ENCODE measurements around the gene C19orf67.
A peak's percentile ranks its signal among the peaks of the same experiment; 100 is the strongest.

The C19orf67 gene

DNA sequence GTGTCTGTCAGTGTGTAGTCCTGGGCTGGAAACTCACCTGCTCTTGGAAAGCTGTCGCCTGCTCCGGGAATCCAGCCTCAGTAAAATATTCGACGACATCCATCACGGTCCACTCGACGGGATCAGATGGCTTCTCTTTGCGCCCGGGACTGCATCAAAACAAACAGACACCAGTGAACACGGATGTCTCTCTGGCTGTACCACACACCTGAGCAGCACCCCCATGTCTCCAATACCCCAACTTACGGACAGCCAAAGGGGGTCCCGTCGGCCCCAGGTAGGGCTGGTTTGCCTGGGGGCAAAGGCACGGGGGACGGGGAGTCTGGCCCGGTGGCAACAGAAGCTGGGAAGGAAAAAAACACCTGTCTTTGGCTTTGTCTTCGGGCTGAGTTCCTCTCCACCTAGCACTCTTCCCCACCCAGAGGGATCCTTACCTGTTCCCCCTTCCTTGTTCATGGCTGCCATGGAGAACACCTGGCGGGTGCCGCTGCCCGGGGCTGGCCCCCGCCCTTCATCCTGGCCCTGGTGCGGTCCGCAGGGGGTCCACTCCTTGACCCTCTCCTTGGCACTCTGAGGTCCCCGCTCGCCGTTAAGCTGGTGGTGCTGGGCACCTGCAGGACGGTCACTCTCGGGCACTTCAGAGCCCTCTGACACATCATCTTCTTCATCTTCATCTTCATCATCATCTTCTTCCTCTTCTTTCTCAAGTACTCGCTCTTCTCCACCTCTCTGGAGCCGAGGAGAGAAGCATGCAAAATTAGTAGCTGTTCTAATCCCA, 3.2 kb upstream of the C19orf67 start:
- no peak for DNase-seq

DNA sequence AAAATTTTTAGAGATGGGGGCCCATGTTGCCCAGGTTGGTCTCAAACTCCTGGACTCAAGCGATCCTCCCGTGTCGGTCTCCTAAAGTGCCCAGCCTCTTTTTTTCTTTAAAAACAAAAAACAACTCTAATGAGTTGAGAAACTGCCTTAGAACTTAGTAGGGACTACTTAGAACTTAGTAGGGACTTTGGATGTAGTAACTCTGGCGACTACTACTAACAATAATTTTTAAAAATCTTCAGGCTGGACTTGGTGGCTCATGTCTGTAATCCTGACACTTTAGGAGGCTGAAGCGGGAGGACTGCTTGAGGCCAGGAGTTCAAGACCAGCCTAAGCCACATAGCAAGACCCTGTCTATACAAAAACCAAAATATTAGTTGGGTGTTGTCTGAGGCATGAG, 515 bp upstream of the C19orf67 start:
- DNase-seq, result no peak

DNA sequence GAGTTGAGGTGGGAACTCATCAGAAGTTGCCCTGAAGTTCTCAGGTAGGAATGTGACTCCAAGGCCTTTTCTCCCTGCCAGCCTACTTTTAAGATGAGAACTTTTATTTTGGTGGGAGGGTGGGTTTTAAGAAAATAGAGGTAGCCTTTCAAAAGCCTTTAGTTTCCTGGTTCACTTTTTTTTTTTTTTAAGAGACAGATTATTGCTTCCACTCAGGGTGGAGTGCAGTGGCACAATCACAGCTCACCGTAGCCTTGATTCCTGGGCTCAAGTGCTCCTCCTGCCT, 3.0 kb downstream of the C19orf67 start:
- DNase-seq, result no peak

DNA sequence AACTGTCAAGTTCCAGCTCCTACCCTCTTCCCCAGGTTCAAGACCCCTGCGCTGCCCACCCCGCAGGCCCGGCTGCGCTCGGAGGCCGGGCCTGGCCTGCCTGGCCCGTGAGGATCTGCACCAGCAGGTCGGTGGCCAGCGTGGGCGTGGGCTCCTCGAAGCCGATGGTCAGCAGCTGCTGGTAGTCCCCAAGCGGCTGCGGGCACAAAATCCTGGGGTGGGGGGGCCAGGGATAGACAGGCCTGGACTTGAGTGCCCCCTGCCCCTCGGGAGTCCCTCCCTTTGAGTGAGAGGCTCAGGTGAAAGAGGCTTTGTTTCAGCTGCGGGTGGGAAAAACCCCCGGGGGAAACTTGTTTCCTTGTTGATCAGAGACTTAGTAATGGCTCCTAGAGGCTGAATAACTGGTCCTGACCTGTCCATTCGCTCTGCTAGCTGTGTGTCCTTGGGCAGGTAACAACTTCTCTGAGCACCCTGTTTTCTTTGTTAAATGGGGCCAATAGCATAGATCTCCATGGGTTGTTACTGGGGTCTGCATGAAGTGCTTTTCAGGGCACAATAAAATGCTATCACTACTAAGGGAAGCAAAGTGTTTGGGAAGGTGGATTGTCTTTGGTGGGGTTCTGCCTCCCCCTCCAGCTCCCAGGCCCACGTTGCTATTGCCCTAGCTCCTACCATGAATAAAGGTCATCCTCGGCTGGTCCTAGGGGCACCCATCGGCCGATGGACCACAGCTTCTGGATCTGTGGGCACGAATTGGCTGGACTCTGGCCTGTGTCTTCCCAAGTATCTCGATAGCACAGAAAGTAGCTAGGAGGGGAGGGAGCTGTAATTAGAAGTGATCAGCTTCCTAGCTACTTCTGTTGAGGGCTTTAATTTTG, 3.5 kb downstream of the C19orf67 start:
- DNase-seq, result peak in 14 of 58 donors; percentile 22 to 65 (median 55)

DNA sequence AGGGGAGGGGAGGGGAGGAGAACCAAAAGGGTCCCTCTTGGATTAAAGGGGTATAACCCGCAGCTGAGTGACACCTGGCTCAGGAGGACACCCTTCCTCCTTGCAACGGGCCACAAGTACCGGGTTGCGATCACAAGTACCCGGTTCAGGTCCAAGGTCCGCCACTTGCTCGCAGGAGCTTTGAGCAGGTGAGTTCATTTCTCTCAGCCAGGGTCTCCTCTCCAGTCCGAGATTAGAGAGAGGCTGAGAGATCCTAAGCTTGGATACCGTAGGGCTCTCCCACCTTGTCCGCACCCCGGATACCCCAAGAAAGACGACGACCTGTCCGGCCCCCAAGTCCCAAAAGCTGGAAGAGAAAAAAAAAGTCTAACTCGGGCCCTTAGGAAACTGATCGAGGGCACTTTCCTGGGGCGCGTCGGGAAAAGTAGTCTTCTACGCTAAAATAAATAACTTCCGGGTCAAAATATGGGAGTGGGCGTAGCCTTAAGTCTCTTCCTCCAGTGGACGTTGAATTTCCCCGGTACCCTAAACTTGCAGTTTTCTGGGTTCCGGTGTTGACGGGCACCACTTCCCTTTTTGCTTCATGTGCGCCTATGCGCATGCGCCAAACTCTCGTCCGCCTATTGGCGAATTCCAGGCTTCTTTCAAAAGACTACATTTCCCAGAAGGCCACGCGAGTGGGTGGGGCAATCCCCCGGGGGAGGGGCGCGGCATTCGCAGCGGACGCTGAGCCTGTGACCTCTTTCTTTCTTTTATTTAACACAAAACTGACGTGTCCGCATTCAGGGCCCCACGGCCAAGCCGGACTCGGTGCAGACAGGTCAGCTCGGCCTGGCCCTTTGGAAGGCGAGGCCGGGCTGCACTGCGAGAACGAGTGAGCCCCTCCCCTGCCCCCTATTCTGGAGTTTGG, 4.4 kb downstream of the C19orf67 start:
- DNase-seq, result peak; percentile 82 to 100 (median 97)

DNA sequence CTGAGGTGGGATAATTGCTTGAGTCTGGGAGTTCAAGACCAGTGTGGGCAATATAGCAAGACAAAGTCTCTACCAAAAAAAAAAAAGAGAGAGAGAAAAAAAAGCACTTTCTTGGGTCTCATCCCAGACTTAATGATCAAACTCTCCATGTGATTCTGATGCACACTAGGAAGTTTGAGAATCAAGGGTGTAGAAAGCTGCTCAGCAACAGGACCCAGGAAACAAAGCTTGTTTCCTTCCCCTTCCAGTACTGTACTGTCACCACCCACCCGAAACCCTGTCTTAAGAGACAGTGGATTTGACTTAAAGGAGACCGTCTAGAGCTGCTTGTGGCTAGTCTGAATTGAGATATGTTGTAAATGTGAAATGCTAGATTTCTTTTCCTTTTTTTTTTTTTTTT, 7.2 kb downstream of the C19orf67 start:
- DNase-seq, result peak in 1 of 58 donors; percentile 4

DNA sequence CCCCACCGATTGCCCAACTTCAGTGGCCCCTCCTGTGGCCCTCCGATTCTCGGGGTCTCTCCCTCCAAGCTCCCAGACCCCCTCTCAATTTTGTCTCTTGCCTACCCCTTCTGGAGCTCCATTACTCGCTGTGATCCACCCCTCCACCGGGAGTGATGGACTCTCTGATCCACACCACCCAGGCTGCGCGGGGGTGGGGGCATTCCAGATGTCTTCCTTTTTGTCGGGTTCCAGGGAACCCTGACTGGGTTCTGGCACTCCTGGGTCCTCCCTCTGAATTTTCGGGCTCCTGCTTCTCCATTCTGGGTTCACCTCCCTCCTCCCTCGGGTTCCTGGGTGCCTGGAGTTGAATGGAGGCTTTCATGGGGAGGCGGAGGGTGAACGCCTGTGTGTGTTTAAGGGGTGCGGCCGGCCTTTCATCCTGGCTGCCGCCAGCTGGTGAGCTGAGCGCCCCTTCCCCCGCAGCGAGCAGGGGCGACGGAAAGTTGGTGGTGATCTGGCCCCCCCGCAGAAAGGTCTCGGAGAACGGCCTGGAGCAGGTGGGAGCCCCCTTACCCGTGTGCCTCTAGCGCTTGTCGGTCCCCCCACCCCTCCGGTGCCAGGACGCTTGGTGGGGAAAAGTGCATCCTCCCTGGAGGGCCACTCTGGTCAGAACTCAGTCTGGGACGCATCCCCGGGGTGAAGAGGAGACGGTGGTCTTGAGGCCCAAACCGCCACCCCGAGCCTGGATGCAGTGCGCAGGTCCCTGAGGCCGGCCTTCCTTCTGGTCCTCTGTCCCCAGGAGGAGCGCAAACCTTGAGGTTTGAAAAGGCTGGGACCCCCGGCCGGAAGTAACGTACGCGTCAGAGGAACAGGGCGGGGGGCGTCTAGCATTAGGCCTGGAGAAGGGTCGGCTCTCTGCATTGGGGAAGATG, 11.4 kb downstream of the C19orf67 start:
- DNase-seq, result peak in 32 of 58 donors; percentile 10 to 73 (median 54)

DNA sequence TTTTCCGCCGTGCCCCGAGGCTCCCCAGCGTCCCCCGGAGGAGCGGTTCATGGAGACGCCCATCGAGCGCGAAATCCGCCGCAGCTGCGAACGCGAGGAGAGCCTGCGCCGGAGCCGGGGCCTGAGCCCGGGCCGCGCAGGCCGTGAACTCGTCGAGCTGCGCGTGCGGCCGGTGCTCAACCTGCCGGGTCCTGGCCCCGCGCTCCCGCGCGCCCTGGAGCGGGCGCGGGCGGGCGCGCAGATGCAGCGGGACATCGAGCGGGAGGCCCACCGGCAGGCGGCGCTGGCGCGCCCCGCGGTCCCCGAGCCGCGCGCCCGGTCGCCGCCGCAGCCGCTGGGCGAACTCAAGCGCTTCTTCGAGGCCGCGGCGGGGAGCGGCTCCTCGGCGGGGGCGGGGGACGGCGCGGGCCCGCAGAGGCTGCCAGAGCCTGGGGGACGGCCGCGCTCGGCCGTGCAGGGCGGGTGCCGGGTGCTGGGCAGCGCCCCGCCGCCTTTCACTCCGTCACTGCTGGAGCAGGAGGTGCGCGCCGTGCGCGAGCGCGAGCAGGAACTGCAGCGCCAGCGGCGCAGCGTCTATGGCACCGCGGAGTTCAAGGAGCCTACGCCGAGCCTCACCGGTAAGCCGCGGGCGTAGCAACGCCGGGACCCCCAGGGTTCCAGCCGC, 12.2 kb downstream of the C19orf67 start:
- DNase-seq, result peak in 54 of 58 donors; percentile 17 to 82 (median 67)

DNA sequence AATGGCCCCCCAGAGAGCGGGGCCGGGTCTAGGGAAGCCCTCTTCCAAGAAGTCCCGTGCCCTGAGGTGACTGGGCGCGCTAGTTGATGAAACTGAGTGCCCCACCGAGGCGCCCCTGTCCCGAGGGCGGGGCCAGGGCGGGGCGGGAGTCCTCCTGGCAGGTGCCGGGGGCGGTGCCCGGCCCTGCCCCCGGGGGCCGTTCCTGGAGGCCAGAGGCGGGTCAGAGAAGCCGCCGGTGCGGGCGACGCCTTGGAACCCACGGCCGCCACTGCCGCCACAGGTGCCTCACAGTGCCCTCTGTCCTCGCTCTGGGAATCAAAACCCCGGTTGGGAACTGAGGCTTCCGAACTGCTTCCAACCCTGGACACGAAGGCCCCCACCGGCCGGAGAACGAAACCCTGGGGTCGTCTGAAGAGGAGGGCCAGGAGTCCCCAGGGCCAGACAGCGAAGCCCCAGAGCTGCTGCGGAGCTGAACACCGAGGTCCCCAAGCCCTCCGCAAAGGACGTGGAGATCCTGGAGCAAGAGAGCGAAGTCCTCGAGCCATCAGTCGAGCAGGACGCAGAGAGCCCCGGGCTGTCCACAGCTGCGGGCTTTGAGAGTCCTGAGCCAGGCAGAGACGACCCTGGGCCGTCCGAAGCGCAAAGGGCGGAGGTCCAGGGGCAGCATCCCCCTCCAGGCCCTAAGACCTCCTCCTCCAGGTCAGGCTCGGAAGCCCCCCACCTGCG, 12.9 kb downstream of the C19orf67 start, which contains the start of gene MISP3:
MISP3 (plus strand) TSS at position 252 of the 726 bp plus-strand sequence. CDS start 524 bp downstream, outside the sequence.
- peak in 20 of 58 donors; percentile 12 to 66 (median 47) for DNase-seq

DNA sequence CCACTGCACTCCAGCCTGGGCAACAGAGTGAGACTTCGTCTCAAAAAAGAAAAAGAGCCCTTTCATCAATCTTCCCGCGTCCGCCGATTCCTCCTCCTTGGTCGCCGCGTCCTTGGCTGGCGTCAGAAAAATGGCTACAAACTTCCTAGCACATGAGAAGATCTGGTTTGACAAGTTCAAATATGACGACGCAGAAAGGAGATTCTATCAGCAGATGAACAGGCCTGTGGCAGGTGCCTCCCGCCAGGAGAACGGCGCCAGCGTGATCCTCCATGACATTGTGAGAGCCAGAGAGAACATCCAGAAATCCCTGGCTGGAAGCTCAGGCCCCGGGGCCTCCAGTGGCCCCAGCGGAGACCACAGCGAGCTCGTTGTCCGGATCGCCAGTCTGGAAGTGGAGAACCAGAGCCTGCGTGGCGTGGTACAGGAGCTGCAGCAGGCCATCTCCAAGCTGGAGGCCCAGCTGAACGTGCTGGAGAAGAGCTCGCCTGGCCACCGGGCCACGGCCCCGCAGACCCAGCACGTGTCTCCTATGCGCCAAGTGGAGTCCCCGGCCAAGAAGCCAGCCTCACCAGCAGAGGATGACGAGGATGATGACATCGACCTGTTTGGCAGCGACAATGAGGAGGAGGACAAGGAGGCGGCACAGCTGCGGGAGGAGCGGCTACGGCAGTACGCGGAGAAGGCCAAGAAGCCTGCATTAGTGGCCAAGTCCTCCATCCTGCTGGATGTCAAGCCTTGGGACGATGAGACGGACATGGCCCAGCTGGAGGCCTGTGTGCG, 15.1 kb downstream of the C19orf67 start:
- no peak for DNase-seq

DNA sequence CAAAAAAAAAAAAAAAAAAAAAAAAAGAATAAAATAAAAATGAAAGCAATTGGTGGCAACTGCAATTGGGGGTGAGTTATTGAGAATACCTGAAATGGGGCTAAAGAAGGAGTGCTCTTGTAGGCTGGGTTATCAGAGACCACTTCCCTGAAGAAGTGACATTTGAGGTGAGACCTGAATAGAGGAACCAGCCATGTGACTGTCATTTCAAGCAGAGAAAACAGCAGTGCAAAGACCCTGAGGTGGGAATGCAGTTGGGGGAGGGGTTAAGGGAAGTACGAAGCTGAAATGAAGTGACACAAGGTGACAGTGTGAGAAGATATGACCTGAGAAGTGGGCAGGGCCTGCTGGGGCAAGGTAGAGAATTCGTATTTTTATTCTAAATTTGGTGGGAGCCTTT, 19.4 kb downstream of the C19orf67 start:
- DNase-seq, result no peak

DNA sequence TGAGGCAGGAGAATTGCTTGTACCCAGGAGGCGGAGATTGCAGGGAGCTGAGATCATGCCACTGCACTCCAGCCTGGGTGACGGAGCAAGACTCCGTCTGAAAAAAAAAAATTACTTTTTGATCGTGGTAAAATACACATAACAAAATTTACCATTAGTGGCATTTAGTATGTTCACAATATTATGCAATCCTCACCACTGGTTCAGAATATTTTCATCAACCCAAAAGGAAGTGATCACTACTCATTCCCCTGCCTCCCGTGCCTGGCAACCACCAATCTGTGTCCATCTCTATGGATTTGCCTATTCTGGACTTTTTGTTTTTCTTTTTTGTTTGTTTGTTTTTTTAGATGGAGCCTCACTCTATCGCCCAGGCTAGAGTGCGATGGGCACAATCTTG, 22.5 kb downstream of the C19orf67 start:
- no peak for DNase-seq

DNA sequence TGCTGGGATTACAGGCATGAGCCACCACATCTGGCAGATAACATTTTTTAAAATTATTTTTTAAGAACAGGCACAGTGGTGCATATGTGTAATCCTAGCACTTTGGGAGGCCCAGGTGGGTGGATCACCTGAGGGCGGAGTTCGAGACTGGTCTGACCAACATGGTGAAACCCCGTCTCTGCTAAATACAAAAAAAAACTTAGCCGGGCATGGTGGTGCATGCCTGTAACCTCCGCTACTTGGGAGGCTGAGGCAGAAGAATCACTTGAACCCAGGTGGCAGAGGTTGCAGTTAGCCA, 23.1 kb downstream of the C19orf67 start:
- DNase-seq, result no peak

DNA sequence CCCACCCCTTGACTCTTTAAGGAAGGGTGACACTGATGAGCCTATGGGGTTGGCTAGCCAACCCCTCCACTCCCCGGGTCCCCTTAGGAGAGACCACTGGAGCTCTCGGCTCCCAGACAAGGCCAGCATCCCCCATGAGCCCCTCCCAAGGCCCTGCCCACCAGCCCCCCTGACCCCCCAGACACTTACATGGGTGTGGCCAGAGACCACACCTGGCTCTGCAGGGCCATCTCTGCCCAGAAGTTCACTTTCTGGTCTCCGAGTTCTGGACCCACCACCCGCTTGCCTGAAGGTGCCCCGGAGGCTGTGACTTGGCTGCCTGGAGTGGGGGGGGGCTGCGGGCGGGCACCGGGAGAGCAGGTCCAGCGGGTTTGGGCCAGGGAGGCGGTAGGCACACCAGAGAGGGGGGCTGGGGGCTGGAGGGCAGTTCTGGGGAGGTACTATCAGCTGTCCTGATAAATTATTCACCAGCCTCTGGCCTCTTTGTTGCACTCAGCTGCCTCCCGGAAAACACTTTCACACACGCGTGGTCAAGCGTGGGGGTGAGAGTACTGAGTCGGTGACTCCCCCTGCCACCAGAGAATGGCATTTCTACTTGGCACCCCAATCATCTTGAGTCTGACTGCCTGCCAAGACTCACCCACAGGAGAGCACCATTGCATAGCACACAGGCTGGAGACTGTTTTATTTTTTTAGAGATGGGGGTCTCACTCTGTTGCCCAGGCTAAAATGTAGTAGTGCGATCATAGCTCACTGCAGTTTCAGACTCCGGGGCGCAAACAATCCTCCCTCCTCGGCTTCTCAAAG, 23.6 kb downstream of the C19orf67 start, which contains the start of gene PALM3:
PALM3 (minus strand) TSS at position 326 of the 807 bp plus-strand sequence; CDS start at position 230, 96 bp downstream.
- no peak for DNase-seq

DNA sequence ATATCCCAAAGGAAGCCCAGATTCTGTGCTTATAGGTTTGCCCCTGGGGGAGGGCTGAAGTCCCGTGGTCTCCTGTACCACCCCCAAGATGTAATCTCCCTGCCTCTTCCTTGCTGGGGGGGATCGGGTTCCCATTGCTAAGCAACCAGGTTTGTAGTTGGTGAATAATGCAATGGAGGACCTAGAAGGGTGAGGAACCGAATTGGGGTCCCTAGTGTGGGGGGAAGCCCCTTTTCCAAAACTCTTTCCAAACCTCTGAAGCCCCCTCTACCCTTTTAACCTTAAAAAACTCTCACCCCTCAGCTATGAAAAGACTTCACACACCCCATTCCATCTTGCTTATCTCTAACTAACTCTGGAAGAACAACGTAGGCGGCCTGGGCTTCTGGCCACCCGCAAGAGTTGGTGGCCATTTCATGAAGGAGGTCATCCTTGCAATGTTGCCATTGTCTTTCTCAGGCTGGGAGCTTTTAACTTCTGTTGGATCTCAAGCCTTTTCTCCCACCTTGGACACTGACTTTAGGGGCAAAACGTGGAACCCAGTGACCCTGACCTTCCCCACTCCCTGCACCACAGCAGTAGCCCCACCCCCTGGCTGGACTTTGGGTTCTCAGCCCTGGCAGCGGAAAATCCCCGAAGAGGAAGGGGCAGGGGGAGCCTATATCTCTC, 24.4 kb downstream of the C19orf67 start:
- DNase-seq, result no peak

DNA sequence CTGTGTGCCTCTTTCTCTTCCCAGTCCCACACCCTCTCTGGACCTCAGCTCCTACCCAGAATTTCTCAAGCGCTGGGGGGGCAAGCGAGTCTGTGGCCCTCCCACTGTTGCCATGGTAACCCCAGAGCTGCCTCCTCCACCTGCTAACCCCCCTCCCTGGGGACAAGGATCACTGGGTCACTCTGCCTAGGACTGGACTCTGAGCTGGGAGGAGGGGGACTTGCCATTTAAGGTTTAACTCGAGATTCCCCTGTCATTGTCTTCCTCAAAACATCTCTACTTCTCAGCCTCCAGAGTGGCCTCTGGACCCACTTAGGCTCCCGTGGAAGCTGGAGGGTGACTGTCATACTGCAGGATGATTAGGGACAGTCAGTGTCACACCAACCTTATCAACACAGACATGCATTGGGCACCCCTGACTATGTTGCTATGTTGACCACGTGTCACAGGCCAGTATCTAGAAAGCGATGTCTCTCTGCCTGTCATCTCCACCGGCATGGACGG, 25.9 kb downstream of the C19orf67 start:
- DNase-seq, result no peak

DNA sequence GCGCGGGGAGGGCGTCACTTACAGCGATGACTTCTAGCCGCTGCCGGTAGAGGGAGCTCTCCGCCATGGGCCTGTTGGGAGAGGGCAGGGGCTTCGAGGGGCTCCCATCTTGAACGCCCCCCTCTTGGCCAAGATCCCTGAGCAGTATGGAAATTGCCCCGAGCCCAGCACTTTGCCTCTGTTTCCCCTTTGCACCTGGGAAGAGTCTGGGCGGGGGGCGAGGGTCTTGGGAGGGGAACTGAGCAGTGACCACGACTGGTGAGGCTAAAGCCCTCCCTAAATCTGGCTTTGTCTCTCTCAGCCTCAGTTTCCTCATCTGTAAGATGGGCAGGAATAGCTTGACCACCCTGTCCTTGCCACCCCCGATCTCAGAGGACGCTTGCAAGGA, 26.5 kb downstream of the C19orf67 start:
- DNase-seq, result no peak

Data from anterior cingulate cortex (tissue), 58 donors.